OCI-LY7 (cell line): ENCODE results near the gene ALKBH2. TPM values are rescaled to one million over a fixed set of nuclear protein-coding genes. Genes with fewer than 3 reads are reported as not detected.

ENCODE experiments used
- BruUV-seq: library from RNA; stranded (reverse); fragments of 400-500 nt; replicated peaks from 2 replicates; lab custom pipeline; 2021; lab: Mats Ljungman, UMichigan
- CTCF ChIA-PET: fragments of 300-600 bp; sonication (Branson Sonifier 250); formaldehyde crosslinking; loops from one replicate; lab custom pipeline; 2022; ENCODE audit warnings: antibody characterized with exemption; ENCODE audit not compliant: unreplicated experiment; lab: Charles Lee
- POLR2A ChIA-PET: fragments of 300-600 bp; sonication (Branson Sonifier 250); formaldehyde crosslinking; loops from one replicate; lab custom pipeline; 2022; ENCODE audit warnings: antibody characterized with exemption; lab: Charles Lee
- DNase-seq: peaks from one replicate; pipeline ENCODE4 v3.0.0-alpha.2; 2015; ENCODE audit warnings: low spot score
- H2AFZ ChIP-seq: fragments of 200-600 bp; sonication (generic), shearing (Covaris generic); 2 replicates; pipeline ENCODE4 v1.6.1; 2014; ENCODE audit warnings: mild to moderate bottlenecking, antibody characterized with exemption, low read length, moderate library complexity
- H3K27ac ChIP-seq: fragments of 200-600 bp; sonication (generic); 2 replicates; pipeline ENCODE4 v1.5.1; 2014; ENCODE audit warnings: mixed run types, low read depth, mild to moderate bottlenecking, moderate library complexity, low read length, inconsistent platforms; ENCODE audit not compliant: poor library complexity, severe bottlenecking
- H3K36me3 ChIP-seq: fragments of 200-600 bp; sonication (generic); 2 replicates; pipeline ENCODE4 v1.6.1; 2014; ENCODE audit warnings: mild to moderate bottlenecking, antibody characterized with exemption, low read length, moderate library complexity, mixed read lengths; ENCODE audit not compliant: insufficient read depth
- H3K4me1 ChIP-seq: fragments of 200-600 bp; sonication (generic); 2 replicates; pipeline ENCODE4 v1.5.1; 2014; ENCODE audit warnings: mild to moderate bottlenecking, low read length; ENCODE audit not compliant: insufficient read depth, poor library complexity, severe bottlenecking
- H3K4me2 ChIP-seq: fragments of 200-600 bp; sonication (generic); 2 replicates; pipeline ENCODE4 v1.6.1; 2014; ENCODE audit warnings: mild to moderate bottlenecking, low read length
- H3K4me3 ChIP-seq: fragments of 200-600 bp; sonication (generic); 2 replicates; pipeline ENCODE4 v1.5.1; 2014; ENCODE audit warnings: mild to moderate bottlenecking, low read depth, low read length; ENCODE audit not compliant: poor library complexity, severe bottlenecking
- H3K79me2 ChIP-seq: fragments of 200-600 bp; sonication (generic); 2 replicates; pipeline ENCODE4 v1.6.1; 2016; ENCODE audit warnings: low read depth, mild to moderate bottlenecking, low read length, moderate library complexity, mixed read lengths; ENCODE audit not compliant: insufficient read depth
- H3K9me2 ChIP-seq: fragments of 200-600 bp; sonication (generic); 2 replicates; pipeline ENCODE4 v1.6.1; 2016; ENCODE audit warnings: mild to moderate bottlenecking, low read length, mixed read lengths; ENCODE audit not compliant: insufficient read depth
- H3K9me3 ChIP-seq: fragments of 200-600 bp; sonication (generic); 2 replicates; pipeline ENCODE4 v1.6.1; 2014; ENCODE audit warnings: mild to moderate bottlenecking, mixed run types, low read length, mixed read lengths
- H4K20me1 ChIP-seq: fragments of 200-600 bp; sonication (generic); 2 replicates; pipeline ENCODE4 v1.6.1; 2014; ENCODE audit warnings: mild to moderate bottlenecking, antibody characterized with exemption, low read length, moderate library complexity, mixed read lengths; ENCODE audit not compliant: insufficient read depth
- EZH2phosphoT487 ChIP-seq: fragments of 200-600 bp; sonication (generic); IDR thresholded peaks from 2 replicates; pipeline ENCODE4 v1.6.1; 2018; ENCODE audit warnings: low read depth, borderline replicate concordance, mild to moderate bottlenecking, mixed run types, antibody characterized with exemption, low read length, moderate library complexity, mixed read lengths
- intact Hi-C: fragments of 100-400 bp; cut with micrococcal nuclease; formaldehyde crosslinking; loops from one replicate; pipeline ENCODE4 v1.10.0; 2022; ENCODE audit not compliant: unreplicated experiment
- small RNA-seq: library from RNA; depleted of rRNA; stranded (forward); fragments of <200 nt; gene quantifications from one replicate; pipeline ENCODE3, GENCODE V24; 2014
- total RNA-seq, 2 experiments: library from RNA; depleted of rRNA in 1 of 2; stranded (reverse); fragments of >200 nt in 1 of 2; shearing (Covaris generic) in 1 of 2; gene quantifications; 2 replicates each; pipeline ENCODE4 v1.2.3, GENCODE V29; 2014 to 2022
- TF ChIP-seq, protein P1 (sequence below): fragments of 200-600 bp; sonication (generic); conservative IDR thresholded peaks from 2 replicates; pipeline ENCODE4 v1.5.1; 2014; ENCODE audit warnings: mild to moderate bottlenecking, antibody characterized with exemption, low read length, moderate library complexity, mixed read lengths

Gene ALKBH2
- total RNA-seq, 2 experiments from 2014 or later, result 70.3 to 111 TPM

DNA sequence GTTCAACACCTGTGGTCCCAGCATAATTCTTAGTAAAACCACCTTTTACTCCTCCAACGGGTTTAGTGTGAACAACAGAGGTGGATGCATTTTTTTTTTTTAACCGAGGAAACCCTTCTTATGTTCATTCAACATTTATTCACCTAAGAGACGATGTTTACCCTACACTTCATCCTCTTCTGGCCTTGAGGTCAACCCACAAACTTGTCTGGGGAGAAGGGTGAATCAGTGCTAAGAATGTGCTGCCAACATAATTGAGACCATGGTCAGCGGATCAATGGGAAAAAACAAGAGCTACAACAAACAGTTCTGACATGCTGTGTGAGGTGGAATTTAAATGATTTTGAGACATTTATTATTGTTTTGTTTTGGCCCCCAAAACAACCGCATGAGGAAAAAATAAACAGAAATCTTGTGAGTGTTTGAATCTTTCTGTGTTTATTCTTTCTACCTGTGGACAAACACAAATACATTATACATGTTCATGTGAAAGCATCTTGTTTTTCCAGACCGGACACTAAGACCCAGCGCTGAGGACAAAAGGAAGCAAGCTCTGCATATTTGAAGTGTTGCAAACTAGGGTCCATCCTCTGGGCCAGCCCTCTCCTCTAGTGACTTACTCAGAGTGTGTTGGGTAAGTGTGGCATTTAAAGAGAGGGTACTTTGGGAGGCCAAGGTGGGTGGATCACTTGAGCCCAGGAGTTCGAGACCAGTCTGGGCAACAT is 46.0 kb downstream of the ALKBH2 start:
- DNase-seq, result no peak
- Histone ChIP-seq H3K4me3 (no peak overlapping the region), H4K20me1 (no peaks in the 10 kb centered on the region), H3K36me3 (no peaks in the 10 kb centered on the region), H3K9me2 (no peaks in the 10 kb centered on the region), H3K4me2 (no peak overlapping the region), H2AFZ (no peak overlapping the region), H3K4me1 (peaks cover 6% of the 10 kb centered on the region), H3K79me2 (no peaks in the 10 kb centered on the region), H3K27ac (no peak overlapping the region), H3K9me3 (no peaks in the 10 kb centered on the region)
- BruUV-seq, result no TSS peak
- ChIA-PET CTCF (no interaction called here), POLR2A (interaction anchor here (0.6 kb wide), 2 partner anchors 127 to 198 kb away, joined by 3 read pairs; no protein-coding TSS in a partner anchor)
- intact Hi-C loops, result no loop called here
- TF ChIP-seq, protein P1, sequence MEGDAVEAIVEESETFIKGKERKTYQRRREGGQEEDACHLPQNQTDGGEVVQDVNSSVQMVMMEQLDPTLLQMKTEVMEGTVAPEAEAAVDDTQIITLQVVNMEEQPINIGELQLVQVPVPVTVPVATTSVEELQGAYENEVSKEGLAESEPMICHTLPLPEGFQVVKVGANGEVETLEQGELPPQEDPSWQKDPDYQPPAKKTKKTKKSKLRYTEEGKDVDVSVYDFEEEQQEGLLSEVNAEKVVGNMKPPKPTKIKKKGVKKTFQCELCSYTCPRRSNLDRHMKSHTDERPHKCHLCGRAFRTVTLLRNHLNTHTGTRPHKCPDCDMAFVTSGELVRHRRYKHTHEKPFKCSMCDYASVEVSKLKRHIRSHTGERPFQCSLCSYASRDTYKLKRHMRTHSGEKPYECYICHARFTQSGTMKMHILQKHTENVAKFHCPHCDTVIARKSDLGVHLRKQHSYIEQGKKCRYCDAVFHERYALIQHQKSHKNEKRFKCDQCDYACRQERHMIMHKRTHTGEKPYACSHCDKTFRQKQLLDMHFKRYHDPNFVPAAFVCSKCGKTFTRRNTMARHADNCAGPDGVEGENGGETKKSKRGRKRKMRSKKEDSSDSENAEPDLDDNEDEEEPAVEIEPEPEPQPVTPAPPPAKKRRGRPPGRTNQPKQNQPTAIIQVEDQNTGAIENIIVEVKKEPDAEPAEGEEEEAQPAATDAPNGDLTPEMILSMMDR, result no peak
- no peak for TF ChIP-seq EZH2phosphoT487

DNA sequence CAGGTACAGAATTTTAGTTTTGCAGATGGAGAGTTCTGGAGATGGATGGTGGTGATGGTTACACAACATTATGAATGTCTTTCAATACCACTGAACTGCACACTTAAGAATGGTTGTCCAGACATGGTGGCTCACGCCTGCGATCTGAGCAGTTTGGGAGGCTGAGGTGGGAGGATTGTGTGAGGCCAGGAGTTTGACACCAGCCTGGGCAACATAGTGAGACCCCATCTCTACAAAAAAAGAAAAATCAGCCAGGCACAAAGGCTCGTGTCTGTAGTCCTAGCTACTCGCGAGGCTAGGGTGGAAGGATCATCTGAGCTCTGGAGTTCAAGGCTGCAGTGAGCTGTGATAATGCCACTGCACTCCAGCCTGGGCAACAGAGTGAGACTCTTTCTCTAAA is 49.0 kb downstream of the ALKBH2 start:
- DNase-seq, result no peak
- peaks cover 13% of the 10 kb centered on the region; the same call in 1 of the 2 replicates for H3K9me3 ChIP-seq
- H2AFZ ChIP-seq, result no peak overlapping the region
- peaks cover 7% of the 10 kb centered on the region; the same call in 1 of the 2 replicates for H3K36me3 ChIP-seq
- TF ChIP-seq EZH2phosphoT487, result no peak
- TF ChIP-seq, protein P1, result no peak
- H3K9me2 ChIP-seq, result no peaks in the 10 kb centered on the region
- H4K20me1 ChIP-seq, result no peaks in the 10 kb centered on the region
- BruUV-seq, result no TSS peak
- no peak overlapping the region for H3K27ac ChIP-seq
- H3K4me1 ChIP-seq, result no peaks in the 10 kb centered on the region
- ChIA-PET POLR2A (no interaction called here), CTCF (no interaction called here)
- intact Hi-C loops, result no loop called here
- no peak overlapping the region for H3K4me2 ChIP-seq
- H3K4me3 ChIP-seq, result no peak overlapping the region
- no peaks in the 10 kb centered on the region for H3K79me2 ChIP-seq

Small RNA genes lying within 50 kb of the gene (small RNA-seq; reads per million reads assigned to genes)
- gene RNA5SP372, result 0.31 reads per million

Other genes starting within 250 kb of the ALKBH2 start
- 5.3 and 8.0 TPM in 2 replicates for gene SSH1, start 235.9 kb downstream of the ALKBH2 start, total RNA-seq (2014; rRNA removed; shearing (Covaris generic))
- 16.6 and 17.2 TPM in 2 replicates for gene SSH1, start 235.9 kb downstream of the ALKBH2 start, total RNA-seq (2022)
- gene DAO, start 213.4 kb downstream of the ALKBH2 start, total RNA-seq (2014; rRNA removed; shearing (Covaris generic)), result not detected in 2 replicates
- gene DAO, start 213.4 kb downstream of the ALKBH2 start, total RNA-seq (2022), result not detected in 2 replicates
- not detected in 2 replicates for gene SVOP, start 72.4 kb downstream of the ALKBH2 start, total RNA-seq (2014; rRNA removed; shearing (Covaris generic))
- gene SVOP, start 72.4 kb downstream of the ALKBH2 start, total RNA-seq (2022), result not detected in 2 replicates
- gene USP30, start 40.9 kb downstream of the ALKBH2 start, total RNA-seq (2014; rRNA removed; shearing (Covaris generic)), result 15.7 and 17.1 TPM in 2 replicates
- gene USP30, start 40.9 kb downstream of the ALKBH2 start, total RNA-seq (2022), result 36.2 and 38.6 TPM in 2 replicates
- gene UNG, start 4.1 kb upstream of the ALKBH2 start, total RNA-seq (2014; rRNA removed; shearing (Covaris generic)), result 50.7 and 60.6 TPM in 2 replicates
- 84.1 and 85.0 TPM in 2 replicates for gene UNG, start 4.1 kb upstream of the ALKBH2 start, total RNA-seq (2022)
- 19.7 and 25.6 TPM in 2 replicates for gene ACACB, start 23.1 kb upstream of the ALKBH2 start, total RNA-seq (2014; rRNA removed; shearing (Covaris generic))
- 45.1 and 46.2 TPM in 2 replicates for gene ACACB, start 23.1 kb upstream of the ALKBH2 start, total RNA-seq (2022)
- gene FOXN4, start 215.8 kb upstream of the ALKBH2 start, total RNA-seq (2014; rRNA removed; shearing (Covaris generic)), result 2.7 and 4.3 TPM in 2 replicates
- gene FOXN4, start 215.8 kb upstream of the ALKBH2 start, total RNA-seq (2022), result 4.5 and 5.1 TPM in 2 replicates